ENCODE data around the gene UBAC1. TPM values are rescaled to one million over a fixed set of nuclear protein-coding genes. Genes with fewer than 3 reads are reported as not detected.

UBAC1 gene
- total and polyA plus RNA-seq, 4 donors = 16.2 to 115 (median 16.4) TPM

- Histone ChIP-seq H3K27ac (ENCODE audit: low read depth in 1 of 2, low read length in 2 of 2) (peak overlapping the region in 1 of 2 donors; percentile 80), H3K4me3 (ENCODE audit: low read depth in 1 of 3, low read length in 3 of 3) (no peak overlapping the region), H3K27me3 (ENCODE audit: control insufficient read depth in 4 of 4, insufficient read depth in 4 of 4, low read length in 3 of 4) (no peaks in the 10 kb centered on the region), H3K4me1 (ENCODE audit: control insufficient read depth in 4 of 4, insufficient read depth in 4 of 4, low read length in 3 of 4) (peaks cover 17 to 44% (median 29%) of the 10 kb centered on the region in 4 donors), H3K9ac (ENCODE audit: low read depth in 1 of 2, low read length in 2 of 2) (no peak overlapping the region), H3K36me3 (ENCODE audit: control insufficient read depth in 4 of 4, insufficient read depth in 3 of 4, low read depth in 1 of 4, low read length in 3 of 4) (peaks cover 0 to 6% (median 0%) of the 10 kb centered on the region in 4 donors), H3K9me3 (ENCODE audit: control insufficient read depth in 4 of 4, low read length in 3 of 4) (no peaks in the 10 kb centered on the region)
- TF ChIP-seq HNF4G (IDR thresholded peaks at IDR 0.05) (no peak), REST (IDR thresholded peaks at IDR 0.05) (no peak), JUND (IDR thresholded peaks at IDR 0.05) (no peak), RAD21 (IDR thresholded peaks at IDR 0.05) (no peak), MAX (IDR thresholded peaks at IDR 0.05) (no peak), SP1 (IDR thresholded peaks at IDR 0.05) (no peak), GABPA (IDR thresholded peaks at IDR 0.05 in 1 of 2, conservative IDR thresholded peaks at IDR 0.05 in 1 of 2) (no peak)
- TF ChIP-seq, protein P1, sequence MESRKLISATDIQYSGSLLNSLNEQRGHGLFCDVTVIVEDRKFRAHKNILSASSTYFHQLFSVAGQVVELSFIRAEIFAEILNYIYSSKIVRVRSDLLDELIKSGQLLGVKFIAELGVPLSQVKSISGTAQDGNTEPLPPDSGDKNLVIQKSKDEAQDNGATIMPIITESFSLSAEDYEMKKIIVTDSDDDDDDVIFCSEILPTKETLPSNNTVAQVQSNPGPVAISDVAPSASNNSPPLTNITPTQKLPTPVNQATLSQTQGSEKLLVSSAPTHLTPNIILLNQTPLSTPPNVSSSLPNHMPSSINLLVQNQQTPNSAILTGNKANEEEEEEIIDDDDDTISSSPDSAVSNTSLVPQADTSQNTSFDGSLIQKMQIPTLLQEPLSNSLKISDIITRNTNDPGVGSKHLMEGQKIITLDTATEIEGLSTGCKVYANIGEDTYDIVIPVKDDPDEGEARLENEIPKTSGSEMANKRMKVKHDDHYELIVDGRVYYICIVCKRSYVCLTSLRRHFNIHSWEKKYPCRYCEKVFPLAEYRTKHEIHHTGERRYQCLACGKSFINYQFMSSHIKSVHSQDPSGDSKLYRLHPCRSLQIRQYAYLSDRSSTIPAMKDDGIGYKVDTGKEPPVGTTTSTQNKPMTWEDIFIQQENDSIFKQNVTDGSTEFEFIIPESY (IDR thresholded peaks at IDR 0.05) = no peak
- DNase-seq (ENCODE audit: low spot score) = no peak
- 92% methylated on average over 16 of the region's 16 CpGs for WGBS
Measured at GRCh38 chr9:136009516-136009915, 48.3 kb upstream of the UBAC1 start.

GRCh38 chr9:136008693-136008997 lies 47.5 kb upstream of the UBAC1 start:
- 91% methylated on average over 21 of the region's 21 CpGs for WGBS
- Histone ChIP-seq H3K27me3 (ENCODE audit: control insufficient read depth in 4 of 4, insufficient read depth in 4 of 4, low read length in 3 of 4) (no peaks in the 10 kb centered on the region), H3K4me1 (ENCODE audit: control insufficient read depth in 4 of 4, insufficient read depth in 4 of 4, low read length in 3 of 4) (peaks cover 17 to 47% (median 30%) of the 10 kb centered on the region in 4 donors), H3K9ac (ENCODE audit: low read depth in 1 of 2, low read length in 2 of 2) (no peak overlapping the region), H3K9me3 (ENCODE audit: control insufficient read depth in 4 of 4, low read length in 3 of 4) (no peaks in the 10 kb centered on the region), H3K4me3 (ENCODE audit: low read depth in 1 of 3, low read length in 3 of 3) (no peak overlapping the region), H3K27ac (ENCODE audit: low read depth in 1 of 2, low read length in 2 of 2) (peak overlapping the region; percentile 57 to 80), H3K36me3 (ENCODE audit: control insufficient read depth in 4 of 4, insufficient read depth in 3 of 4, low read depth in 1 of 4, low read length in 3 of 4) (peaks cover 0 to 6% (median 0%) of the 10 kb centered on the region in 4 donors)
- TF ChIP-seq MAX (IDR thresholded peaks at IDR 0.05) (no peak), FOXA1 (IDR thresholded peaks at IDR 0.05) (no peak), EGR1 (IDR thresholded peaks at IDR 0.05; ENCODE audit: low read depth in 2 of 2) (no peak), SP1 (IDR thresholded peaks at IDR 0.05) (no peak), HNF4G (IDR thresholded peaks at IDR 0.05) (no peak), TAF1 (conservative IDR thresholded peaks at IDR 0.05) (no peak), RAD21 (IDR thresholded peaks at IDR 0.05) (no peak), REST (IDR thresholded peaks at IDR 0.05) (no peak), NR2F2 (IDR thresholded peaks at IDR 0.05) (no peak), ATF3 (IDR thresholded peaks at IDR 0.05) (no peak), FOXA2 (IDR thresholded peaks at IDR 0.05) (no peak), RXRA (IDR thresholded peaks at IDR 0.05) (no peak), JUND (IDR thresholded peaks at IDR 0.05) (no peak), CTCF (IDR thresholded peaks at IDR 0.05; ENCODE audit: low read depth, low read length, missing input control) (no peak), YY1 (IDR thresholded peaks at IDR 0.05) (no peak), GABPA (IDR thresholded peaks at IDR 0.05 in 1 of 2, conservative IDR thresholded peaks at IDR 0.05 in 1 of 2) (no peak), HNF4A (conservative IDR thresholded peaks at IDR 0.05) (no peak)
- TF ChIP-seq, protein P1 (IDR thresholded peaks at IDR 0.05) = no peak
- no peak for DNase-seq (ENCODE audit: low spot score)

Measured in liver (tissue), 9 donors.